Fibroblast of the aortic adventitia (primary cell): Measurements from ENCODE around the gene FCF1. TPM values are rescaled to one million over a fixed set of nuclear protein-coding genes. Genes with fewer than 3 reads are reported as not detected.

Experiments used
- DNase-seq: peaks from one replicate; pipeline ENCODE4 v3.0.0-alpha.2; 2010; ENCODE audit warnings: low read depth
- H3K4me3 ChIP-seq: 2 replicates; pipeline ENCODE4 v1.5.1; 2011; ENCODE audit warnings: low read depth, mild to moderate bottlenecking, control low read depth, low read length, moderate library complexity
- small RNA-seq: library from RNA; depleted of rRNA; stranded (forward); fragments of <200 nt; gene quantifications from one replicate; pipeline ENCODE3, GENCODE V24; 2012
- total RNA-seq: library from RNA; depleted of rRNA; stranded (reverse); fragments of >200 nt; gene quantifications from 2 replicates; pipeline ENCODE4 v1.2.3, GENCODE V29; 2012; ENCODE audit warnings: low replicate concordance
- TF ChIP-seq, protein P1 (sequence below): IDR thresholded peaks from 2 replicates; pipeline ENCODE4 v1.5.1; 2011; ENCODE audit warnings: mild to moderate bottlenecking, low read length, control low read depth, inconsistent platforms; ENCODE audit not compliant: insufficient read depth

Gene FCF1
- total RNA-seq, 1 donor = 52.2 TPM

DNA sequence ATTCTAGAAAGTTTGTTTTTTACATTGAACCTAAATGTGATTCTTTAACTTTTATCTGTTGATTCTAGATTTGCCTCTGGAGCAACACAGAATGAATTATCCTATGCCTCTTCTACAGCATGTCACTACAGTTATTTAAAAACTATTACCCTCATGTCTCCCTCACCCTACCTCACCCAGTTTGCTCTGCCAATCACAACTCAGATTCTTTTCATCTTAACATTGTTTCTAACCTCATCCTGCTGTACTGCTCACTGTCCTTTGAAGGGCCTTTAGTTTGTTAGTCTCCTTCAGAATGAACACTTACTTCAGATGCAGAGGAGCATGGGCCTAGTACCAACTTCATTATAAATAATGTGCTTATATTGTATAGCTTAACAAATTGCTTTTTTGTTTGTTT is 71.7 kb downstream of the FCF1 start:
- TF ChIP-seq, protein P1, sequence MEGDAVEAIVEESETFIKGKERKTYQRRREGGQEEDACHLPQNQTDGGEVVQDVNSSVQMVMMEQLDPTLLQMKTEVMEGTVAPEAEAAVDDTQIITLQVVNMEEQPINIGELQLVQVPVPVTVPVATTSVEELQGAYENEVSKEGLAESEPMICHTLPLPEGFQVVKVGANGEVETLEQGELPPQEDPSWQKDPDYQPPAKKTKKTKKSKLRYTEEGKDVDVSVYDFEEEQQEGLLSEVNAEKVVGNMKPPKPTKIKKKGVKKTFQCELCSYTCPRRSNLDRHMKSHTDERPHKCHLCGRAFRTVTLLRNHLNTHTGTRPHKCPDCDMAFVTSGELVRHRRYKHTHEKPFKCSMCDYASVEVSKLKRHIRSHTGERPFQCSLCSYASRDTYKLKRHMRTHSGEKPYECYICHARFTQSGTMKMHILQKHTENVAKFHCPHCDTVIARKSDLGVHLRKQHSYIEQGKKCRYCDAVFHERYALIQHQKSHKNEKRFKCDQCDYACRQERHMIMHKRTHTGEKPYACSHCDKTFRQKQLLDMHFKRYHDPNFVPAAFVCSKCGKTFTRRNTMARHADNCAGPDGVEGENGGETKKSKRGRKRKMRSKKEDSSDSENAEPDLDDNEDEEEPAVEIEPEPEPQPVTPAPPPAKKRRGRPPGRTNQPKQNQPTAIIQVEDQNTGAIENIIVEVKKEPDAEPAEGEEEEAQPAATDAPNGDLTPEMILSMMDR = no peak

GRCh38 chr14:74785056-74785613 is 72.2 kb downstream of the FCF1 start:
- H3K4me3 ChIP-seq = no peak overlapping the region
- DNase-seq = no peak
- TF ChIP-seq, protein P1 = no peak

More for the DNA sequence above, 71.7 kb downstream of the FCF1 start:
- H3K4me3 ChIP-seq = no peak overlapping the region
- DNase-seq = no peak

DNA sequence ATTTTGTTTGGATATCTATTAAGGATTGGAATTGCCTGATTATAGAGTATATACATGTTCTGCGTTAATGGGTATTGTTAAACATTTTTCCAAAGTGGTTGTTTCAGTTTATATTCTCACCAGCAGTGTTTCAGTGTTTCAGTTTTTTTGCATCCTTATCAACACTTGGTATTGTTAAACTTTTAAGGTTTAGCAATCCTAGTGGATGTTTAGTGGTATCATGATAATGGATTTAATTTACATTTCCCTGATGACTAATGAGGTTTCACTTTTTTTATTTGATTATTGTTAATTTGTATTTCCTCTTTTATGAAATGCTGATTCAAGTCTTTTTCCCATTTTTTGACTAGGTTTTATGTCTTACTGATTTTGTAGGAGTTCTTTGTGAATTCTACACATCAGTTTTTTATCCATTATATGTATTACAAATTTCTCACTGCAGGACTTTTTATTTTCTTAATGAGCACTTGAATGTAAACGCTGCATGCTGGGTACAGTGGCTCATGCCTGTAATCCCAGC is 73.9 kb downstream of the FCF1 start:
- no peak overlapping the region for H3K4me3 ChIP-seq
- TF ChIP-seq, protein P1 = peak; percentile 15
- DNase-seq = no peak

Small RNA genes within 50 kb of the gene (small RNA-seq; reads per million reads assigned to genes)
- not detected for gene RF00409

Other genes with a start within 250 kb of the FCF1 start
- gene NPC2, start 219.8 kb upstream of the FCF1 start, total RNA-seq = 189 and 291 TPM in 2 replicates
- gene ISCA2, start 219.4 kb upstream of the FCF1 start, total RNA-seq = 3.1 and 12.9 TPM in 2 replicates
- gene LTBP2, start 100.9 kb upstream of the FCF1 start, total RNA-seq = 58.5 and 157 TPM in 2 replicates
- 21.8 and 27.1 TPM in 2 replicates for gene AREL1, start 64 bp upstream of the FCF1 start, total RNA-seq
- gene YLPM1, start 50.2 kb downstream of the FCF1 start, total RNA-seq = 39.7 and 57.2 TPM in 2 replicates
- not detected in 2 replicates for gene PROX2, start 163.0 kb downstream of the FCF1 start, total RNA-seq
- gene DLST, start 168.8 kb downstream of the FCF1 start, total RNA-seq = 31.1 and 68.5 TPM in 2 replicates
- gene RPS6KL1, start 210.1 kb downstream of the FCF1 start, total RNA-seq = 0.09 and 1.6 TPM in 2 replicates
- gene PGF, start 242.5 kb downstream of the FCF1 start, total RNA-seq = 0.36 and 2.1 TPM in 2 replicates